SK-N-MC (cell line): ENCODE data around the gene TP53RK.

Experiments used
- EZH2 ChIP-seq: fragments of 200-600 bp; sonication (generic); IDR thresholded peaks from one replicate; pipeline ENCODE4 v1.6.1; 2017; ENCODE audit warnings: antibody characterized with exemption
- POLR2AphosphoS5 ChIP-seq: IDR thresholded peaks from 2 replicates; pipeline ENCODE4 v1.6.1; 2012; ENCODE audit warnings: mild to moderate bottlenecking, low read depth, low read length, borderline replicate concordance

DNA sequence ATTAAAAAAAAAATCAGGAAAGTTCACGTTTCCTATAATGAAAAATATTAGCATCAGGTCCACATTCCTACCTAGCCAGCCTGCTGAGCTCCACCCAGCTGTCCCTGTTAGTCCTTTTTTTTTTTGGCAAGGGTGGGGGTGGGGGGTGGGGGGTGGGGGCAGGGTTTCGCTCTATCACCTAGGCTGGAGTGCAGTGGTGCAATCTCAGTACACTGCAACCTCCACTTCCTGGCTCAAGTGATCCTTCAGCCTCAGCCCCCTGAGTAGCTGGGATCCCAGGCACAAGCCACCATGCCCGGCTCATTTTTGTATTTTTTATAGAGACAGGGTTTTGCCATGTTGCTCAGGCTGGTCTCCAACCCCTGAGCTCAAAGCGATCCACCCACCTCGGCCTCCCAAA, 12.7 kb upstream of the TP53RK start:
- no peak for TF ChIP-seq POLR2AphosphoS5
- TF ChIP-seq EZH2, result no peak
